Measurements from ENCODE around the gene PDZK1IP1. TPM values are rescaled to one million over a fixed set of nuclear protein-coding genes. Genes with fewer than 3 reads are reported as not detected.

Gene PDZK1IP1
- total and polyA plus RNA-seq, 2 of the 13 experiments (the other 11 are each of a cell fraction or from before 2014, with no cell fraction given), result 0.24 to 1.6 TPM

- no peak for TF ChIP-seq GMEB2 (CRISPR knock-in tag; IDR thresholded peaks at IDR 0.05; ENCODE audit: low read depth)
- TF ChIP-seq EP300 (IDR thresholded peaks at IDR 0.05; ENCODE audit: low read depth in 2 of 2, low read length in 2 of 2), result no peak
- no peak for TF ChIP-seq EP300 (CRISPR knock-in tag; IDR thresholded peaks at IDR 0.05; ENCODE audit: borderline replicate concordance)
- TF ChIP-seq NCOA1 (CRISPR knock-in tag; IDR thresholded peaks at IDR 0.05), result 0 out of 2 replicates have a peak, but pooled peaks have one; percentile 19
- no peak for TF ChIP-seq ZNF460 (CRISPR knock-in tag; IDR thresholded peaks at IDR 0.05; ENCODE audit: borderline replicate concordance)
- no peak for TF ChIP-seq SNRNP70 (IDR thresholded peaks at IDR 0.05; ENCODE audit: low read depth, low read length)
- no peak; the same call in 1 of the 2 replicates for TF ChIP-seq KDM4B (CRISPR knock-in tag; IDR thresholded peaks at IDR 0.05)
- TF ChIP-seq ZNF775 (CRISPR knock-in tag; IDR thresholded peaks at IDR 0.05; ENCODE audit: borderline replicate concordance), result no peak
- TF ChIP-seq ZNF839 (CRISPR knock-in tag; IDR thresholded peaks at IDR 0.05; ENCODE audit: borderline replicate concordance), result no peak
- TF ChIP-seq ZNF615 (CRISPR knock-in tag; IDR thresholded peaks at IDR 0.05; ENCODE audit: borderline replicate concordance), result no peak
- TF ChIP-seq TCF12 (IDR thresholded peaks at IDR 0.05), result no peak
- no peak for TF ChIP-seq TCF12 (CRISPR knock-in tag; IDR thresholded peaks at IDR 0.05)
- TF ChIP-seq BRCA1 (CRISPR knock-in tag; IDR thresholded peaks at IDR 0.05), result no peak
- peak; percentile 98 for TF ChIP-seq STAG1 (CRISPR knock-in tag; IDR thresholded peaks at IDR 0.05)
- TF ChIP-seq ZSCAN12 (CRISPR knock-in tag; IDR thresholded peaks at IDR 0.05), result no peak
- no peak for TF ChIP-seq ZMAT3 (CRISPR knock-in tag; conservative IDR thresholded peaks at IDR 0.05)
- TF ChIP-seq GPN1 (CRISPR knock-in tag; IDR thresholded peaks at IDR 0.05; ENCODE audit: borderline replicate concordance), result no peak
- TF ChIP-seq MED13 (CRISPR knock-in tag; IDR thresholded peaks at IDR 0.05), result no peak
- TF ChIP-seq KLF13 (CRISPR knock-in tag; IDR thresholded peaks at IDR 0.05), result no peak
- TF ChIP-seq USF2 (IDR thresholded peaks at IDR 0.05; ENCODE audit: low read depth, low read length), result no peak
- TF ChIP-seq USF2 (CRISPR knock-in tag; IDR thresholded peaks at IDR 0.05; ENCODE audit: borderline replicate concordance), result no peak
- no peak for TF ChIP-seq ZNF629 (CRISPR knock-in tag; conservative IDR thresholded peaks at IDR 0.05)
- TF ChIP-seq MYNN (CRISPR knock-in tag; IDR thresholded peaks at IDR 0.05; ENCODE audit: low read depth), result no peak; the same call in 1 of the 2 replicates
- TF ChIP-seq ZNF564 (CRISPR knock-in tag; IDR thresholded peaks at IDR 0.05), result no peak
- no peak for TF ChIP-seq MTA3 (CRISPR knock-in tag; IDR thresholded peaks at IDR 0.05)
- no peak for TF ChIP-seq RBM39 (IDR thresholded peaks at IDR 0.05; ENCODE audit: low read depth, low read length, poor library complexity, severe bottlenecking)
- no peak for TF ChIP-seq KLF15 (CRISPR knock-in tag; IDR thresholded peaks at IDR 0.05; ENCODE audit: borderline replicate concordance)
- peak; percentile 54; the same call in 1 of the 2 replicates for TF ChIP-seq ZNF572 (CRISPR knock-in tag; IDR thresholded peaks at IDR 0.05)
- TF ChIP-seq POLR2A (IDR thresholded peaks at IDR 0.05; ENCODE audit: insufficient read depth in 1 of 2, low read depth in 2 of 2, low read length in 2 of 2), result no peak
Observed at GRCh38 chr1:47179017-47179987, 10.5 kb downstream of the PDZK1IP1 start (continued).

Measured in HepG2 (cell line).